ENCODE measurements around the gene VAT1L.

Gene VAT1L

DNA sequence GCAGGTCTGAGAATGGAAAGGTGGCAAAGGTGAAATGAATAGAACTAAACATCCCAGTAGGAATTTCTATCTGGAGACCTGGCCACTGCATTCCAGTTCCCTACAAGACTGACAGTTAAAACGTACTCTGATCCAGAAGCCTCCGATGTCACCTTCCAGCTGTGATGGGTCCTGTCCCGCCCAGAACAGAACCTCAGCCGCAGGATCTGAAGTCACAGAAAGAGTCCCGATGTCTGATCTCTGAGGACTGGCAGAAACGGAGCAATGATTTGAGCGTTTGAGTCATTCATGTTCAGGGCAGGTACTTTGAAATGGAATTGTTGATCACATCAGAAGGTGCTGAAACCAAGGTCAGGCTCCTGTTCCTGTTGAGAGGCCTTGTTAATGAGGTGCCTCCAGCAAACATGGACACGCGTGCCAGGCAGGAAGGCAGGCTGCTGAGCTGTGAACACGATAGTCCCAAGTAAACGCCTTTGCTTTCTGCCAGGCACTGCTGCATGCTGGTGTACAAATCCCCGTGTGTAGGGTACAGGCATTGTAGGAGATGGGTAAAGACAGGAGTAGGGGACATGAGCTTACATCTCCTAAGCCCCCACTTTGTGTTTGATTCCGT lies 61.4 kb downstream of the VAT1L start:
- Histone ChIP-seq H3K27me3 (replicated peaks; ENCODE audit: insufficient read depth, low read length) (no peaks in the 10 kb centered on the region), H3K9ac (ENCODE audit: low read length) (no peak overlapping the region), H3K9me2 (replicated peaks; ENCODE audit: insufficient read depth, low read length) (no peaks in the 10 kb centered on the region), H3K79me2 (ENCODE audit: low read length) (no peaks in the 10 kb centered on the region), H3F3A (ENCODE audit: insufficient read depth, low read length) (no peaks in the 10 kb centered on the region), H2AFZ (ENCODE audit: low read length) (no peak overlapping the region), H3K36me3 (replicated peaks; ENCODE audit: insufficient read depth, low read length) (no peaks in the 10 kb centered on the region), H4K20me1 (ENCODE audit: insufficient read depth, low read length) (no peaks in the 10 kb centered on the region), H3K4me2 (ENCODE audit: low read depth, low read length) (no peak overlapping the region), H3K4me1 (ENCODE audit: low read length) (no peaks in the 10 kb centered on the region), H3K4me3 (ENCODE audit: low read length) (no peak overlapping the region), H3K9me3 (replicated peaks; ENCODE audit: insufficient read depth, low read length) (no peaks in the 10 kb centered on the region), H3K27ac (ENCODE audit: low read length) (no peak overlapping the region)
- DNase-seq = no peak
- TF ChIP-seq EZH2phosphoT487 (IDR thresholded peaks at IDR 0.05; ENCODE audit: low read length) (no peak), EZH2 (optimal IDR thresholded peaks at IDR 0.05; ENCODE audit: low read depth, low read length) (no peak)
- TF ChIP-seq, protein P1, sequence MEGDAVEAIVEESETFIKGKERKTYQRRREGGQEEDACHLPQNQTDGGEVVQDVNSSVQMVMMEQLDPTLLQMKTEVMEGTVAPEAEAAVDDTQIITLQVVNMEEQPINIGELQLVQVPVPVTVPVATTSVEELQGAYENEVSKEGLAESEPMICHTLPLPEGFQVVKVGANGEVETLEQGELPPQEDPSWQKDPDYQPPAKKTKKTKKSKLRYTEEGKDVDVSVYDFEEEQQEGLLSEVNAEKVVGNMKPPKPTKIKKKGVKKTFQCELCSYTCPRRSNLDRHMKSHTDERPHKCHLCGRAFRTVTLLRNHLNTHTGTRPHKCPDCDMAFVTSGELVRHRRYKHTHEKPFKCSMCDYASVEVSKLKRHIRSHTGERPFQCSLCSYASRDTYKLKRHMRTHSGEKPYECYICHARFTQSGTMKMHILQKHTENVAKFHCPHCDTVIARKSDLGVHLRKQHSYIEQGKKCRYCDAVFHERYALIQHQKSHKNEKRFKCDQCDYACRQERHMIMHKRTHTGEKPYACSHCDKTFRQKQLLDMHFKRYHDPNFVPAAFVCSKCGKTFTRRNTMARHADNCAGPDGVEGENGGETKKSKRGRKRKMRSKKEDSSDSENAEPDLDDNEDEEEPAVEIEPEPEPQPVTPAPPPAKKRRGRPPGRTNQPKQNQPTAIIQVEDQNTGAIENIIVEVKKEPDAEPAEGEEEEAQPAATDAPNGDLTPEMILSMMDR (IDR thresholded peaks at IDR 0.05; ENCODE audit: low read length) = no peak

GRCh38 chr16:77850636-77851333 lies 62.4 kb downstream of the VAT1L start:
- Histone ChIP-seq H3K36me3 (replicated peaks; ENCODE audit: insufficient read depth, low read length) (no peaks in the 10 kb centered on the region), H3K4me1 (ENCODE audit: low read length) (no peaks in the 10 kb centered on the region), H3F3A (ENCODE audit: insufficient read depth, low read length) (no peaks in the 10 kb centered on the region), H3K4me3 (ENCODE audit: low read length) (no peak overlapping the region), H3K79me2 (ENCODE audit: low read length) (no peaks in the 10 kb centered on the region), H3K4me2 (ENCODE audit: low read depth, low read length) (no peak overlapping the region), H4K20me1 (ENCODE audit: insufficient read depth, low read length) (no peaks in the 10 kb centered on the region), H3K27ac (ENCODE audit: low read length) (no peak overlapping the region), H2AFZ (ENCODE audit: low read length) (no peak overlapping the region), H3K9me3 (replicated peaks; ENCODE audit: insufficient read depth, low read length) (no peaks in the 10 kb centered on the region), H3K9ac (ENCODE audit: low read length) (no peak overlapping the region), H3K27me3 (replicated peaks; ENCODE audit: insufficient read depth, low read length) (no peaks in the 10 kb centered on the region), H3K9me2 (replicated peaks; ENCODE audit: insufficient read depth, low read length) (no peaks in the 10 kb centered on the region)
- no peak for TF ChIP-seq EZH2phosphoT487 (IDR thresholded peaks at IDR 0.05; ENCODE audit: low read length)
- TF ChIP-seq, protein P1 (IDR thresholded peaks at IDR 0.05; ENCODE audit: low read length) = no peak
- TF ChIP-seq EZH2 (optimal IDR thresholded peaks at IDR 0.05; ENCODE audit: low read depth, low read length) = no peak
- no peak for DNase-seq

DNA sequence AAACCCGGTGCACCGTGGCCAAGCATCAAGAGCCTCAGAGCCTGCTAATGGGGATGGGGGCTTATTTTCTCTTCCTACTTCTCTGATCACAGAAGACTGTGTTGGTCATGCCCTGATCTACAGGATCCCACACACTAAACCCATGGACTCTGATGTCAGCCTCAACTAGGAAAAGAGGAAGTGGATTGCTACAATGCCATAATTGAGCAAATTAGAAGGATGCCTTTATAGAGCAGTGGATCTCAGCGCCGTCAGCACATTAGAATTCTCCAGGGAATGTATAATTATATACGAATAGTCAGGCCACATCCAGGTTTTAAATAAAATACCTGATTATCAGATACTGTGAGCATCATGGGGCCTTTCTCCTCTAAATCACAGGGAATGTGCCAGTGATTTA lies 64.8 kb downstream of the VAT1L start:
- Histone ChIP-seq H4K20me1 (ENCODE audit: insufficient read depth, low read length) (no peaks in the 10 kb centered on the region), H3F3A (ENCODE audit: insufficient read depth, low read length) (no peaks in the 10 kb centered on the region), H3K36me3 (replicated peaks; ENCODE audit: insufficient read depth, low read length) (no peaks in the 10 kb centered on the region), H3K4me1 (ENCODE audit: low read length) (no peaks in the 10 kb centered on the region), H3K27me3 (replicated peaks; ENCODE audit: insufficient read depth, low read length) (no peaks in the 10 kb centered on the region), H3K4me3 (ENCODE audit: low read length) (no peak overlapping the region), H3K9ac (ENCODE audit: low read length) (no peak overlapping the region), H3K9me2 (replicated peaks; ENCODE audit: insufficient read depth, low read length) (no peaks in the 10 kb centered on the region), H2AFZ (ENCODE audit: low read length) (no peak overlapping the region), H3K79me2 (ENCODE audit: low read length) (no peaks in the 10 kb centered on the region), H3K9me3 (replicated peaks; ENCODE audit: insufficient read depth, low read length) (no peaks in the 10 kb centered on the region), H3K4me2 (ENCODE audit: low read depth, low read length) (no peak overlapping the region), H3K27ac (ENCODE audit: low read length) (no peak overlapping the region)
- DNase-seq = no peak
- TF ChIP-seq EZH2phosphoT487 (IDR thresholded peaks at IDR 0.05; ENCODE audit: low read length) (no peak), EZH2 (optimal IDR thresholded peaks at IDR 0.05; ENCODE audit: low read depth, low read length) (no peak)
- TF ChIP-seq, protein P1 (IDR thresholded peaks at IDR 0.05; ENCODE audit: low read length) = no peak
